PFSK-1 (cell line): Measurements from ENCODE around the gene C16orf92.

Experiments
- FOXP2 ChIP-seq: optimal IDR thresholded peaks from 2 replicates; pipeline ENCODE3; 2011; ENCODE audit warnings: borderline replicate concordance, control low read depth, inconsistent platforms; ENCODE audit not compliant: insufficient read depth; ENCODE audit errors: extremely low read length, extremely low read depth
- POLR2AphosphoS5 ChIP-seq: IDR thresholded peaks from 2 replicates; pipeline ENCODE4 v1.6.1; 2012; ENCODE audit warnings: low read depth, mild to moderate bottlenecking, control low read depth, low read length, moderate library complexity
- SIN3A ChIP-seq: IDR thresholded peaks from 2 replicates; pipeline ENCODE4 v1.6.1; 2012; ENCODE audit warnings: mild to moderate bottlenecking, low read length, moderate library complexity, borderline replicate concordance; ENCODE audit not compliant: insufficient read depth
- TAF1 ChIP-seq: IDR thresholded peaks from 2 replicates; pipeline ENCODE4 v1.6.1; 2012; ENCODE audit warnings: low read length, control low read depth, borderline replicate concordance; ENCODE audit not compliant: insufficient read depth
- TF ChIP-seq, protein P1 (sequence below), 2 experiments: IDR thresholded peaks; 2 replicates each; pipeline versions ENCODE4 v1.6.1 to v1.8.0; 2011 to 2012; ENCODE audit warnings: low read depth in 2 of 2, low read length in 2 of 2, control low read depth in 1 of 2, inconsistent platforms in 1 of 2, mild to moderate bottlenecking in 1 of 2, moderate library complexity in 1 of 2; ENCODE audit not compliant: insufficient read depth in 1 of 2

The C16orf92 gene

DNA sequence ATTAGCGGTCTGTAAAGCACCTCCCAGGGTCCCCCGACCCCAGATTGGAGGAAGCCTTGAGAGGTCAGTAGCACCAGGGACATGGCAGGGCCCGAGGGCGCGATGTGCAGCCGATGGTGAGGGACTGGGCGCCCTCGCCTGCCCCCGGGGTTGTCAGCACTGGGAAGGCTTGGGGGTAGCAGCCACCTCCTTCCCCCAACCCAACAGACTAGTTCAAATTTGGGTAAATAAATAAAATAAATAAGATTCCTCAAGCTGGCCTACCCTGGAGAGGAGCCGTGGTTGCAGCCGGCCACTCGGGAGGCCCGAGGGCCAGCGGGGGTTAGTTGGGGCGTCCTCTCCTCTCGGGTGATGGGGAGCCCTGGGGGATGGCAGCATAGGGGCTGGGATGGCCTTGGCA, 1.5 kb downstream of the C16orf92 start:
- TF ChIP-seq, protein P1, sequence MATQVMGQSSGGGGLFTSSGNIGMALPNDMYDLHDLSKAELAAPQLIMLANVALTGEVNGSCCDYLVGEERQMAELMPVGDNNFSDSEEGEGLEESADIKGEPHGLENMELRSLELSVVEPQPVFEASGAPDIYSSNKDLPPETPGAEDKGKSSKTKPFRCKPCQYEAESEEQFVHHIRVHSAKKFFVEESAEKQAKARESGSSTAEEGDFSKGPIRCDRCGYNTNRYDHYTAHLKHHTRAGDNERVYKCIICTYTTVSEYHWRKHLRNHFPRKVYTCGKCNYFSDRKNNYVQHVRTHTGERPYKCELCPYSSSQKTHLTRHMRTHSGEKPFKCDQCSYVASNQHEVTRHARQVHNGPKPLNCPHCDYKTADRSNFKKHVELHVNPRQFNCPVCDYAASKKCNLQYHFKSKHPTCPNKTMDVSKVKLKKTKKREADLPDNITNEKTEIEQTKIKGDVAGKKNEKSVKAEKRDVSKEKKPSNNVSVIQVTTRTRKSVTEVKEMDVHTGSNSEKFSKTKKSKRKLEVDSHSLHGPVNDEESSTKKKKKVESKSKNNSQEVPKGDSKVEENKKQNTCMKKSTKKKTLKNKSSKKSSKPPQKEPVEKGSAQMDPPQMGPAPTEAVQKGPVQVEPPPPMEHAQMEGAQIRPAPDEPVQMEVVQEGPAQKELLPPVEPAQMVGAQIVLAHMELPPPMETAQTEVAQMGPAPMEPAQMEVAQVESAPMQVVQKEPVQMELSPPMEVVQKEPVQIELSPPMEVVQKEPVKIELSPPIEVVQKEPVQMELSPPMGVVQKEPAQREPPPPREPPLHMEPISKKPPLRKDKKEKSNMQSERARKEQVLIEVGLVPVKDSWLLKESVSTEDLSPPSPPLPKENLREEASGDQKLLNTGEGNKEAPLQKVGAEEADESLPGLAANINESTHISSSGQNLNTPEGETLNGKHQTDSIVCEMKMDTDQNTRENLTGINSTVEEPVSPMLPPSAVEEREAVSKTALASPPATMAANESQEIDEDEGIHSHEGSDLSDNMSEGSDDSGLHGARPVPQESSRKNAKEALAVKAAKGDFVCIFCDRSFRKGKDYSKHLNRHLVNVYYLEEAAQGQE (IDR thresholded peaks at IDR 0.05; ENCODE audit: insufficient read depth in 1 of 2, low read depth in 2 of 2, low read length in 2 of 2), result no peak
- no peak for TF ChIP-seq FOXP2
- no peak for TF ChIP-seq POLR2AphosphoS5
- TF ChIP-seq SIN3A, result no peak

DNA sequence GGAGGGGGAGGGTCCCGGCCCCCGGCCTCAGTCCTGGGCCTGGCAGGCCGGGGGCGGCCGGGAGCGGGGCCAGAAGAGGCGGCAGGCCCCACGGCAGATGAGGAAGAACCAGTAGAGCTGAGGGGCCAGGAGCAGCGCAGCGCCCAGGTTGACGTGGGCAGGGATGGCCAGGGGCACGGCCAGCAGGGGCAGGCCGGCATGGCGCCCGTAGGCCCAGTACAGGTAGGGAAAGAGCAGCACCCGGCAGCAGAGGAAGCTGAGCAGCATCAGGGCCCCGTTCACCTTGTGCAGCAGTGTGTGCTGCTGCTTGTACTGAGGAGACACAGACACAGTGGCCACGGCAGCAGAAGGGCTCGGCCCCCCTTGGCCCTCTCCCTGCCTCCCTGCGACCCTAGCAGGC, 2.2 kb downstream of the C16orf92 start:
- no peak for TF ChIP-seq POLR2AphosphoS5
- no peak for TF ChIP-seq TAF1
- no peak for TF ChIP-seq SIN3A
- TF ChIP-seq, protein P1 (IDR thresholded peaks at IDR 0.05; ENCODE audit: insufficient read depth in 1 of 2, low read depth in 2 of 2, low read length in 2 of 2), result no peak
- TF ChIP-seq FOXP2, result no peak

DNA sequence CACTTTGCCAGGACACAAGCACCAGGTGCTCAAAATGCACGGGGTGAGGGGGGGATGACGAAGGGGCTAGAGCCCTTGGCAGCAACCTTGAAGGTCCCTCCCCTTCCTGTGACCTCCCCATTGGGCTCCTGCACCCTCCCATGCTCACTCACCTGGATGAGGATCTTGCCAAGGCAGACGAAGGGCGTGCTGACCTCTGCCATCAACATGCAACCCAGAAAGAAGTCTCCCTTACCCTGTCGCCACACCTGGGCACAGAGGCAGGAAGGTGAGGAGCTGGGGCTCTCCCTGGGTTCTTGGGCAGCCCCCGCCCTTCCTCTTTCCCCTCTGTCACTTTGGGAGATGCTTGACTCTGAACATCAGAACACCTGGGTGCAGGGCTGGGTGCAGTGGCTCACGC, 2.6 kb downstream of the C16orf92 start:
- TF ChIP-seq SIN3A, result no peak

DNA sequence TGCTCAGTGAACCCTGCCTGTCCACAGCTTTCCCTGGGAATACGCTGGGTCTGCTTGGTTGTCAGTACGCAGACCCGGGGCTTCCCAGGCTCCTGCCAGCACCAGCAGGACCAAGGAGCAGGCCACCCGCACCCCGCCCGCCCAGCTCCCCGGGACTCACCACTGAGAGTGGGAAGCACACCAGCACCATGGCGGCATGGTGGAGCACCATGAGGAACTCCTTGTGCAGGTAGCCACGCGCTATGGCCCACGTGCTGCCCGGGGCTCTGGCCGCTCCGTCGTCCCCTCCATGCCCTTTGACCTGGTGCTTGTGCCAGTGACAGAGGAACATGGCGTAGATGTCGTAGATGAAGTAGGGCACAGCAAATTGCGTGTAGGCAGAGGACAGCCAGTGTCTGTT, 3.5 kb downstream of the C16orf92 start:
- TF ChIP-seq POLR2AphosphoS5 (no peak), FOXP2 (no peak), SIN3A (no peak)

DNA sequence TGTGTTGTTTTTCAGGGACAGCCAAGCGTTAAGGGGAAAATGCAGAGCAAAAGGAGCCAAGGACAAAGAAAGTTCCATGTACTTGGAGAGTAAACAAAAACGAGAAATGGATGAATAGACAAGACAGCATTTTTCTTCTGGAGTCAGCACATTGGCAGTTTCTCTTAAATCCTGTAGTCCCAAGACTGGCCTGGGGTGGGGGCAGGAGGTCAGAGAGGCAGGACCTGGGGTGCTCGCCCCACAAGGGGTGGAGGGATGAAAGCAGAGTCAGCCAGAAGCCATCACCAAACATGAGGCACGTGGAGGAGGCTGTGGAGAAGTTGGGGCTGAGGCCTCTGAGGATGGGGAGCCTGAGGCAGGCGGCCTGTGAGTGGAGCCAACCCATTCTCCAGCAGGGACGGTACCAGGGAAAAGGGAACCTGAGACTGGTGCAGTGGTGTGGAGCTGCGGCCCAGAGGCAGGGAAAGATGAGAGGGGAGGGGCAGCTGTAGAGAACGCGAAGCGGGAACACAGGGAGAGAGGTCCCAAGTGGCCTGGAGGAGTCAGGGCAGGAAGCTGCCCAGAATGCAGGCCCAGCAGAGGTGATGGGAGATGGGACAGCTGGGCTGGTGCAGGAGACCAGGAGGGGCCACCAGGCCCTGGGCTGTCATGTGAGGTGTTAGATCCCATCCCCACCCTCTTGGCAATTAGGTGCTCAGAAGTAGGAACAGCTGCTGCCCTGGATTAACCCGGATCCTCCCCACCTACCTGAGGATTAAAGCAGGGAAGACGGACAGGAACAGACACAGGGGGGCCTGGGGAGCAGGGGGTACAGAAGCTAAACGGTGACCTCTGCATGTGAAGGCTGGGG, 4.8 kb downstream of the C16orf92 start:
- no peak for TF ChIP-seq TAF1
- TF ChIP-seq, protein P1 (IDR thresholded peaks at IDR 0.05; ENCODE audit: insufficient read depth in 1 of 2, low read depth in 2 of 2, low read length in 2 of 2), result no peak
- no peak for TF ChIP-seq FOXP2
- TF ChIP-seq SIN3A, result no peak
- no peak for TF ChIP-seq POLR2AphosphoS5

DNA sequence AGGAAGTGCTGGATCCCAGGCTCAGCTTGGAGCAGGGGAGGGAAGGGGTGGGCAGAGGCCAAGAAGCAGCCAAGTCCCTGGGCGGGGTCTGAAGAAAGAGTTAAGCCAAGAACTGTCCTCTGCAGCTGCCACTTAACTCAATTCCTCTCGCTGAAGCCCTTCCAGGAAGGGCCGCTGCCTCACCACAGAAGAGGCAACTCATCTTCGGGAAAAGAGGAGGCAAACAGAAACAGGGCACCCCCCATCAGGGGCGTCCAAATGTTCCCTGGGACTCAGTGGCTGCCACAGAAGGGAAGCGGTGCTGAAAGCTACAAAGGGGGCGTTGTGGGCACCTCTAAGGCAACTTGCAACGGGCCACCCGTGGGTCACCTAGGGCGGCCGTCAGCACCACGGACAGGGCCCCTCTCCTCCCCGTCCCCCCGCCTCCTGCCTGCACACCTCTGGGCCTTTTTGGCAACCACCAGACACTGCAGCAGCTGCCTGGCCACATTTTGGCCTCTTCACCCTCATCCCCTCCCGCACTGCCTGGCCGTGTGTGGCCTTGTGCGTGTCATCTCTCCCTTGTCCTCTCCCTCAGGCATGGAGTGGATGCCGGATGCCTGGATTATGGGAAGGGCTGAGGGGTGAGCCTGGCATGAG, 5.6 kb downstream of the C16orf92 start:
- TF ChIP-seq, protein P1 (IDR thresholded peaks at IDR 0.05; ENCODE audit: insufficient read depth in 1 of 2, low read depth in 2 of 2, low read length in 2 of 2), result peak; percentile 94 to 98
- TF ChIP-seq POLR2AphosphoS5, result no peak
